A549 (cell line): ENCODE measurements around the gene OXNAD1. TPM values are rescaled to one million over a fixed set of nuclear protein-coding genes. Genes with fewer than 3 reads are reported as not detected.

ENCODE experiments used
- ATAC-seq, 2 experiments: fragments of 200-7000 bp in 1 of 2; fragments of >200 bp in 1 of 2; cut with Nextera tagmentation in 1 of 2; cut with Tn5 transposase in 1 of 2; 3 replicates each; pipeline versions ENCODE4 v1.8.0 to v1.9.1; 2018 to 2020; ENCODE audit warnings: mild to moderate bottlenecking in 1 of 2, moderate library complexity in 1 of 2
- CTCF ChIA-PET: fragments of 300-600 bp; sonication (Branson Sonifier 250); formaldehyde crosslinking; extraction: SDS; loops from one replicate; lab custom pipeline; 2021; ENCODE audit warnings: antibody characterized with exemption, inconsistent platforms; lab: Yijun Ruan, JAX
- POLR2A ChIA-PET: fragments of 350-600 bp; formaldehyde crosslinking; extraction: SDS; loops from one replicate; lab custom pipeline; 2021; ENCODE audit warnings: antibody characterized with exemption, inconsistent platforms; lab: Yijun Ruan, JAX
- DNase-seq, 2 experiments: peaks; one replicate each; pipeline versions ENCODE4 v3.0.0 to v3.0.0-alpha.2; 2011 to 2016; ENCODE audit warnings: low read depth in 1 of 2, low spot score in 1 of 2
- FAIRE-seq: peaks from 2 replicates; lab custom pipeline; 2011; peaks lifted over from hg19 to GRCh38; lab: Jason Lieb, UNC
- H3K27ac ChIP-seq, 2 experiments: fragments of >200 bp; sonication (Bioruptor Twin); formaldehyde crosslinking; 3 replicates each; pipeline ENCODE4 v1.5.1; 2016 to 2017
- H3K4me1 ChIP-seq: fragments of >200 bp; sonication (Bioruptor Twin); formaldehyde crosslinking; 3 replicates; pipeline ENCODE4 v1.6.1; 2016
- H3K4me2 ChIP-seq: fragments of >200 bp; sonication (Bioruptor Twin); formaldehyde crosslinking; 3 replicates; pipeline ENCODE4 v1.6.1; 2016
- H3K4me3 ChIP-seq: fragments of >200 bp; sonication (Bioruptor Twin); formaldehyde crosslinking; 3 replicates; pipeline ENCODE4 v1.5.1; 2016
- H3K9me3 ChIP-seq: fragments of >200 bp; sonication (Bioruptor Twin); formaldehyde crosslinking; 3 replicates; pipeline ENCODE4 v1.6.1; 2016
- BHLHE40 ChIP-seq: IDR thresholded peaks from 2 replicates; pipeline ENCODE4 v1.6.1; 2012; ENCODE audit warnings: low read depth, low read length, inconsistent platforms
- CBX2 ChIP-seq: fragments of 200-600 bp; sonication (generic); IDR thresholded peaks from 2 replicates; pipeline ENCODE4 v1.6.1; 2016; ENCODE audit warnings: low read depth, mild to moderate bottlenecking, borderline replicate concordance
- CBX8 ChIP-seq: fragments of 200-600 bp; sonication (generic); IDR thresholded peaks from 2 replicates; pipeline ENCODE4 v1.6.1; 2016
- CEBPB ChIP-seq, 2 experiments: fragments of >200 bp in 1 of 2; sonication (Bioruptor Twin) in 1 of 2; formaldehyde crosslinking in 1 of 2; IDR thresholded peaks; 2 replicates each; pipeline ENCODE4 v1.6.1; 2012 to 2016
- CHD2 ChIP-seq: fragments of 150-350 bp; IDR thresholded peaks from 2 replicates; pipeline ENCODE4 v1.6.1; 2014; ENCODE audit warnings: low read length; ENCODE audit not compliant: partially characterized antibody
- CHD4 ChIP-seq: fragments of 200-600 bp; sonication (generic); IDR thresholded peaks from 2 replicates; pipeline ENCODE4 v1.6.1; 2016; ENCODE audit warnings: antibody characterized with exemption, mild to moderate bottlenecking, borderline replicate concordance
- EHF ChIP-seq: fragments of 250-450 bp; sonication (Bioruptor Pico); IDR thresholded peaks from 2 replicates; pipeline ENCODE4 v1.5.0; 2020; ENCODE audit warnings: mild to moderate bottlenecking
- ELK1 ChIP-seq: fragments of 150-350 bp; IDR thresholded peaks from 2 replicates; pipeline ENCODE4 v1.6.1; 2014; ENCODE audit warnings: low read depth, mild to moderate bottlenecking, low read length
- GATA3 ChIP-seq: IDR thresholded peaks from 2 replicates; pipeline ENCODE4 v1.6.1; 2012; ENCODE audit warnings: borderline replicate concordance
- HDAC2 ChIP-seq: fragments of 200-600 bp; sonication (generic); IDR thresholded peaks from 2 replicates; pipeline ENCODE4 v1.6.1; 2016
- HEYL ChIP-seq: fragments of 250-450 bp; sonication (Bioruptor Pico); IDR thresholded peaks from 2 replicates; pipeline ENCODE4 v1.8.0; 2021; ENCODE audit warnings: mild to moderate bottlenecking, moderate library complexity
- HOXA7 ChIP-seq: fragments of 250-450 bp; sonication (Bioruptor Pico); IDR thresholded peaks from 2 replicates; pipeline ENCODE4 v1.5.0; 2020; ENCODE audit warnings: mild to moderate bottlenecking, moderate library complexity
- HOXB13 ChIP-seq: fragments of 250-450 bp; sonication (Bioruptor Pico); IDR thresholded peaks from 2 replicates; pipeline ENCODE4 v1.5.0; 2020; ENCODE audit warnings: low read depth, mild to moderate bottlenecking, moderate library complexity
- KDM5A ChIP-seq: fragments of 200-600 bp; sonication (generic); IDR thresholded peaks from 2 replicates; pipeline ENCODE4 v1.6.1; 2016; ENCODE audit warnings: antibody characterized with exemption, mild to moderate bottlenecking
- MAZ ChIP-seq: fragments of 150-350 bp; IDR thresholded peaks from 2 replicates; pipeline ENCODE4 v1.6.1; 2014; ENCODE audit warnings: antibody characterized with exemption, low read depth, low read length, borderline replicate concordance
- MYC ChIP-seq: IDR thresholded peaks from 2 replicates; pipeline ENCODE4 v1.6.1; 2012; ENCODE audit warnings: mild to moderate bottlenecking, inconsistent platforms, low read length, improper control_type of control experiment, borderline replicate concordance
- NFE2L2 ChIP-seq: fragments of 150-350 bp; conservative IDR thresholded peaks from 2 replicates; pipeline ENCODE4 v1.6.1; 2014; ENCODE audit warnings: low read length
- NR3C1 ChIP-seq: fragments of >200 bp; sonication (Bioruptor Twin); formaldehyde crosslinking; IDR thresholded peaks from 3 replicates; pipeline ENCODE4 v1.6.1; 2017
- PHF8 ChIP-seq: fragments of 200-600 bp; sonication (generic); IDR thresholded peaks from 2 replicates; pipeline ENCODE4 v1.6.1; 2016; ENCODE audit warnings: low read depth, mild to moderate bottlenecking, antibody characterized with exemption, moderate library complexity, borderline replicate concordance
- RCOR1 ChIP-seq: fragments of 150-350 bp; IDR thresholded peaks from 2 replicates; pipeline ENCODE4 v1.6.1; 2014; ENCODE audit warnings: antibody characterized with exemption, low read length, low read depth
- WGBS: methylation state at CpG from one replicate; pipeline ENCODE4 v1.1.6; 2017; ENCODE audit errors: missing lambda C conversion rate; 5-methylcytosine and 5-hydroxymethylcytosine counted together
- polyA plus RNA-seq, 4 experiments: library from polyadenylated mRNA; depleted of rRNA in 3 of 4; stranded (reverse); fragments of >200 nt; fragmentation: RNase III in 1 of 4; extraction: RNeasy Plus Mini Kit Qiagen cat#74134 plus additional on column Dnase treatment in 1 of 4; gene quantifications; 2 replicates in 3 of 4; 3 replicates in 1 of 4; pipeline ENCODE4 v1.2.3, GENCODE V29; 2011 to 2017
- TF ChIP-seq, protein P1 (sequence below): fragments of 200-600 bp; sonication (generic); IDR thresholded peaks from 2 replicates; pipeline ENCODE4 v1.6.1; 2016; ENCODE audit warnings: antibody characterized with exemption, mild to moderate bottlenecking, moderate library complexity
- TF ChIP-seq, protein P2 (sequence below): fragments of >200 bp; sonication (Bioruptor Twin); formaldehyde crosslinking; IDR thresholded peaks from 3 replicates; pipeline ENCODE4 v1.5.1; 2016

The OXNAD1 gene
- polyA plus RNA-seq, 2 of the 4 experiments (the other 2 are of a cell fraction) = 8.8 to 25.9 TPM

DNA sequence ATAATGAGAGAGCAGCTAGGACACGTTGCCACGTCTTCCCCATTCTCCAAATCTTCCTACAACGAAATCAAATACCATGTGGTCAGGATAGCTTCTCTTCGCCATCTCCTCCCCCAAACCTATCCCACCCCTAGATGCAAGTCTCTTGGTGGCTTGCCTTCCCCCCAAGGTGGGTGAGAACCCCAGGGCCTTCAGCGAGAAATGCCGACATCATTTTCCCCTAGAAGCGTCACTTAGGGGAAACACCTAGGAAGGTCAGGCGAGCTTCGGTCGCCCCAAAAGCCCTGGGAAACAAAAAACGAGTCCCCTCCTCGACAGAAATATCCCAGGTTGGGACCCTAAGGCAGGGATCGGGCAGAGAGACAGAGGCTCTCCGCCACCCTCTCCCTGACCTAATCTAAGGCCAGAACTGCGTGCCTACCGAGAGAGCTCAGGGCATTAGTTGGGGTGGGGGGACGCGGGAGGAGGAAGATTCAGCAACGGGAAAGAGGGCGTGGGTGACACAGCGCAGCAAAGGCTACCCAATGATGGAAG is 771 bp upstream of the OXNAD1 start:
- WGBS = under 1% methylated on average over 17 of the region's 21 CpGs
- ChIA-PET CTCF (interaction anchor here (0.6 to 6.7 kb wide), 10 partner anchors 12 to 289 kb away, joined by 3 to 41 read pairs (median 4); no protein-coding TSS in a partner anchor), POLR2A (interaction anchor here (0.6 to 1.7 kb wide), 3 partner anchors 411 to 533 kb away, joined by 3 to 5 read pairs (median 3); partner anchors contain the start of gene ANKRD28)

GRCh38 chr3:16265455-16265786 is 409 bp downstream of the OXNAD1 start:
- CTCF ChIA-PET = interaction anchor here (0.8 to 6.7 kb wide), 8 partner anchors 13 to 286 kb away, joined by 3 to 41 read pairs (median 6); no protein-coding TSS in a partner anchor
- TF ChIP-seq, protein P1, sequence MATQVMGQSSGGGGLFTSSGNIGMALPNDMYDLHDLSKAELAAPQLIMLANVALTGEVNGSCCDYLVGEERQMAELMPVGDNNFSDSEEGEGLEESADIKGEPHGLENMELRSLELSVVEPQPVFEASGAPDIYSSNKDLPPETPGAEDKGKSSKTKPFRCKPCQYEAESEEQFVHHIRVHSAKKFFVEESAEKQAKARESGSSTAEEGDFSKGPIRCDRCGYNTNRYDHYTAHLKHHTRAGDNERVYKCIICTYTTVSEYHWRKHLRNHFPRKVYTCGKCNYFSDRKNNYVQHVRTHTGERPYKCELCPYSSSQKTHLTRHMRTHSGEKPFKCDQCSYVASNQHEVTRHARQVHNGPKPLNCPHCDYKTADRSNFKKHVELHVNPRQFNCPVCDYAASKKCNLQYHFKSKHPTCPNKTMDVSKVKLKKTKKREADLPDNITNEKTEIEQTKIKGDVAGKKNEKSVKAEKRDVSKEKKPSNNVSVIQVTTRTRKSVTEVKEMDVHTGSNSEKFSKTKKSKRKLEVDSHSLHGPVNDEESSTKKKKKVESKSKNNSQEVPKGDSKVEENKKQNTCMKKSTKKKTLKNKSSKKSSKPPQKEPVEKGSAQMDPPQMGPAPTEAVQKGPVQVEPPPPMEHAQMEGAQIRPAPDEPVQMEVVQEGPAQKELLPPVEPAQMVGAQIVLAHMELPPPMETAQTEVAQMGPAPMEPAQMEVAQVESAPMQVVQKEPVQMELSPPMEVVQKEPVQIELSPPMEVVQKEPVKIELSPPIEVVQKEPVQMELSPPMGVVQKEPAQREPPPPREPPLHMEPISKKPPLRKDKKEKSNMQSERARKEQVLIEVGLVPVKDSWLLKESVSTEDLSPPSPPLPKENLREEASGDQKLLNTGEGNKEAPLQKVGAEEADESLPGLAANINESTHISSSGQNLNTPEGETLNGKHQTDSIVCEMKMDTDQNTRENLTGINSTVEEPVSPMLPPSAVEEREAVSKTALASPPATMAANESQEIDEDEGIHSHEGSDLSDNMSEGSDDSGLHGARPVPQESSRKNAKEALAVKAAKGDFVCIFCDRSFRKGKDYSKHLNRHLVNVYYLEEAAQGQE = no peak
- no peak for TF ChIP-seq HOXB13
- no peak for TF ChIP-seq CBX2
- no peak for TF ChIP-seq RCOR1
- TF ChIP-seq ELK1 = no peak
- TF ChIP-seq CHD2 = no peak
- TF ChIP-seq PHF8 = no peak
- TF ChIP-seq CEBPB (IDR thresholded peaks at IDR 0.05) = no peak
- TF ChIP-seq MYC = no peak
- TF ChIP-seq, protein P2, sequence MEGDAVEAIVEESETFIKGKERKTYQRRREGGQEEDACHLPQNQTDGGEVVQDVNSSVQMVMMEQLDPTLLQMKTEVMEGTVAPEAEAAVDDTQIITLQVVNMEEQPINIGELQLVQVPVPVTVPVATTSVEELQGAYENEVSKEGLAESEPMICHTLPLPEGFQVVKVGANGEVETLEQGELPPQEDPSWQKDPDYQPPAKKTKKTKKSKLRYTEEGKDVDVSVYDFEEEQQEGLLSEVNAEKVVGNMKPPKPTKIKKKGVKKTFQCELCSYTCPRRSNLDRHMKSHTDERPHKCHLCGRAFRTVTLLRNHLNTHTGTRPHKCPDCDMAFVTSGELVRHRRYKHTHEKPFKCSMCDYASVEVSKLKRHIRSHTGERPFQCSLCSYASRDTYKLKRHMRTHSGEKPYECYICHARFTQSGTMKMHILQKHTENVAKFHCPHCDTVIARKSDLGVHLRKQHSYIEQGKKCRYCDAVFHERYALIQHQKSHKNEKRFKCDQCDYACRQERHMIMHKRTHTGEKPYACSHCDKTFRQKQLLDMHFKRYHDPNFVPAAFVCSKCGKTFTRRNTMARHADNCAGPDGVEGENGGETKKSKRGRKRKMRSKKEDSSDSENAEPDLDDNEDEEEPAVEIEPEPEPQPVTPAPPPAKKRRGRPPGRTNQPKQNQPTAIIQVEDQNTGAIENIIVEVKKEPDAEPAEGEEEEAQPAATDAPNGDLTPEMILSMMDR = no peak
- TF ChIP-seq HDAC2 = no peak
- TF ChIP-seq HOXA7 = no peak
- no peak for TF ChIP-seq HEYL (CRISPR knock-in tag)
- TF ChIP-seq MAZ = no peak
- ATAC-seq (no peak), DNase-seq (no peak), FAIRE-seq (no peak)
- Histone ChIP-seq H3K27ac (peak overlapping the region; percentile 81 to 86), H3K4me3 (peak overlapping the region; percentile 95), H3K9me3 (no peaks in the 10 kb centered on the region), H3K4me2 (peak overlapping the region; percentile 83), H3K4me1 (peaks cover 19% of the 10 kb centered on the region)
- WGBS = 2% methylated on average over 6 of the region's 6 CpGs
- POLR2A ChIA-PET = interaction anchor here (0.9 to 1.7 kb wide), 2 partner anchors 11 to 468 kb away, joined by 5 to 7 read pairs; partner anchors contain the start of gene ANKRD28

More for the DNA sequence above, 771 bp upstream of the OXNAD1 start:
- TF ChIP-seq PHF8 (peak; percentile 35; the same call in 1 of the 2 replicates), HDAC2 (no peak)
- Histone ChIP-seq H3K9me3 (no peaks in the 10 kb centered on the region), H3K4me3 (peak overlapping the region; percentile 95), H3K4me2 (peak overlapping the region; percentile 84), H3K4me1 (peaks cover 19% of the 10 kb centered on the region), H3K27ac (peak overlapping the region; percentile 85 to 88)
- ATAC-seq = peak in 1 of 2 experiments; percentile 4; a peak in 4 of 6 replicates
- DNase-seq = peak in 1 of 2 experiments; percentile 70
- no peak for FAIRE-seq

GRCh38 chr3:16266714-16267113 is 1.7 kb downstream of the OXNAD1 start:
- no peak overlapping the region for H3K27ac ChIP-seq
- no peaks in the 10 kb centered on the region for H3K9me3 ChIP-seq
- H3K4me3 ChIP-seq = no peak overlapping the region
- ChIA-PET POLR2A (no interaction called here), CTCF (interaction anchor here (1.0 to 6.7 kb wide), 4 partner anchors 24 to 284 kb away, joined by 3 to 41 read pairs (median 10); no protein-coding TSS in a partner anchor)
- peaks cover 19% of the 10 kb centered on the region for H3K4me1 ChIP-seq
- 91% methylated on average over 3 of the region's 3 CpGs for WGBS
- no peak for DNase-seq
- H3K4me2 ChIP-seq = peak overlapping the region; percentile 83
- no peak for FAIRE-seq
- no peak for ATAC-seq
- no peak for TF ChIP-seq HDAC2
- no peak for TF ChIP-seq NR3C1
- no peak for TF ChIP-seq CHD4
- TF ChIP-seq HOXA7 = no peak
- TF ChIP-seq CBX8 = no peak
- no peak for TF ChIP-seq KDM5A
- TF ChIP-seq, protein P2 = no peak
- TF ChIP-seq BHLHE40 = no peak
- TF ChIP-seq EHF = no peak
- no peak for TF ChIP-seq NFE2L2
- TF ChIP-seq GATA3 = no peak
- no peak for TF ChIP-seq CBX2
